ENCODE measurements around the gene GSX2. TPM values are rescaled to one million over a fixed set of nuclear protein-coding genes. Genes with fewer than 3 reads are reported as not detected.

The GSX2 gene
- total and polyA plus RNA-seq, 2 of the 4 experiments (the other 2 are of a cell fraction) = not detected

DNA sequence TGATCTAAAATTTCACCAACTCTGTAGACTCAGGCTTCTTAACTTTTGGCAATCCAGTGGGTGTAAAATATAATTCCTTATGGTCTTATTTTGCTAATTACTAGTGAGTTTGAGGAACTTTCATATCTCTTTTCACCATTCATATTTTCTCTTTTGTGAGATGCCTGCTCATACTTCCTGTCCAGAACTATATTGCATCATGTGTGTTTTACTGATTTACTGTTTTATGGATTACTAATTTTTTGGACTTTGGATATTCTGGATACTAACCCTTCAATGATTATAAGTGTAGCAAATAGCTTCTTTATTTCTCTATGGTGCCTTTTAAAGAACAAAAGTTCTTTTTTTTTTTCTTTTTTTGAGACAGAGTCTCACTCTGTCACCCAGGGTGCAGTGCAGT lies 20.6 kb downstream of the GSX2 start:
- H3K9ac ChIP-seq (ENCODE audit: low read depth, low read length) = no peak overlapping the region
- H4K91ac ChIP-seq (ENCODE audit: insufficient read depth, low read depth, low read length) = no peak overlapping the region
- ATAC-seq (ENCODE audit: low read depth) = no peak
- no peaks in the 10 kb centered on the region for H3K79me1 ChIP-seq (ENCODE audit: low read depth in 1 of 2, low read length in 2 of 2)
- no peak overlapping the region for H3K14ac ChIP-seq (replicated peaks; ENCODE audit: low read depth, low read length)
- H3K23ac ChIP-seq (ENCODE audit: low read depth, low read length) = no peak overlapping the region
- in situ Hi-C loops (cut with MboI; ENCODE audit: low sequenced_read_pairs) = no loop called here
- H2BK15ac ChIP-seq (ENCODE audit: low read depth, low read length) = no peak overlapping the region
- no peak overlapping the region for H2BK120ac ChIP-seq (ENCODE audit: low read depth, low read length)
- H3K27me3 ChIP-seq (ENCODE audit: control insufficient read depth, insufficient read depth, low read length) = no peaks in the 10 kb centered on the region
- CTCF ChIA-PET = no interaction called here
- no peak overlapping the region for H2BK5ac ChIP-seq (ENCODE audit: low read depth, low read length, poor library complexity, severe bottlenecking)
- no peak overlapping the region for H3K4me3 ChIP-seq (ENCODE audit: insufficient read depth, low read depth, low read length)
- no peak overlapping the region for H3K4ac ChIP-seq (ENCODE audit: low read depth, low read length)
- TF ChIP-seq RAD21 (IDR thresholded peaks at IDR 0.05; ENCODE audit: low read length) (no peak), BHLHE40 (IDR thresholded peaks at IDR 0.05; ENCODE audit: low read depth, low read length) (no peak), MAZ (IDR thresholded peaks at IDR 0.05; ENCODE audit: borderline replicate concordance, low read depth, low read length) (no peak), NFE2L2 (IDR thresholded peaks at IDR 0.05; ENCODE audit: low read depth, low read length) (no peak), SMC3 (IDR thresholded peaks at IDR 0.05; ENCODE audit: low read depth, low read length) (no peak), FOS (IDR thresholded peaks at IDR 0.05; ENCODE audit: low read depth, low read length) (no peak), USF2 (IDR thresholded peaks at IDR 0.05; ENCODE audit: low read depth, low read length) (no peak)
- TF ChIP-seq, protein P1, sequence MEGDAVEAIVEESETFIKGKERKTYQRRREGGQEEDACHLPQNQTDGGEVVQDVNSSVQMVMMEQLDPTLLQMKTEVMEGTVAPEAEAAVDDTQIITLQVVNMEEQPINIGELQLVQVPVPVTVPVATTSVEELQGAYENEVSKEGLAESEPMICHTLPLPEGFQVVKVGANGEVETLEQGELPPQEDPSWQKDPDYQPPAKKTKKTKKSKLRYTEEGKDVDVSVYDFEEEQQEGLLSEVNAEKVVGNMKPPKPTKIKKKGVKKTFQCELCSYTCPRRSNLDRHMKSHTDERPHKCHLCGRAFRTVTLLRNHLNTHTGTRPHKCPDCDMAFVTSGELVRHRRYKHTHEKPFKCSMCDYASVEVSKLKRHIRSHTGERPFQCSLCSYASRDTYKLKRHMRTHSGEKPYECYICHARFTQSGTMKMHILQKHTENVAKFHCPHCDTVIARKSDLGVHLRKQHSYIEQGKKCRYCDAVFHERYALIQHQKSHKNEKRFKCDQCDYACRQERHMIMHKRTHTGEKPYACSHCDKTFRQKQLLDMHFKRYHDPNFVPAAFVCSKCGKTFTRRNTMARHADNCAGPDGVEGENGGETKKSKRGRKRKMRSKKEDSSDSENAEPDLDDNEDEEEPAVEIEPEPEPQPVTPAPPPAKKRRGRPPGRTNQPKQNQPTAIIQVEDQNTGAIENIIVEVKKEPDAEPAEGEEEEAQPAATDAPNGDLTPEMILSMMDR (conservative IDR thresholded peaks at IDR 0.05; ENCODE audit: low read depth, low read length) = no peak
- POLR2A ChIA-PET (ENCODE audit: unreplicated experiment) = no interaction called here
- dilution Hi-C loops (cut with HindIII; ENCODE audit: low sequenced_read_pairs, unreplicated experiment) = no loop called here
- H3K4me1 ChIP-seq (ENCODE audit: control insufficient read depth, insufficient read depth, low read length) = no peaks in the 10 kb centered on the region
- no peak for DNase-seq
- no peak overlapping the region for H2AK5ac ChIP-seq (ENCODE audit: low read depth, low read length)
- H3K4me2 ChIP-seq (ENCODE audit: low read depth, low read length) = no peak overlapping the region
- H3K56ac ChIP-seq (ENCODE audit: extremely low read depth, insufficient read depth, low read length) = no peak overlapping the region
- H4K8ac ChIP-seq (ENCODE audit: low read depth in 2 of 2, low read length in 2 of 2) = no peak overlapping the region
- intact Hi-C loops (cut with micrococcal nuclease) = no loop called here
- no peaks in the 10 kb centered on the region for H4K20me1 ChIP-seq (ENCODE audit: insufficient read depth, low read length)
- H2AK9ac ChIP-seq (replicated peaks; ENCODE audit: low read depth, low read length, poor library complexity) = no peak overlapping the region
- H3K9me1 ChIP-seq (ENCODE audit: insufficient read depth, low read length) = no peaks in the 10 kb centered on the region
- H3K27ac ChIP-seq (ENCODE audit: insufficient read depth, low read length) = no peak overlapping the region
- H4K5ac ChIP-seq (ENCODE audit: low read depth, low read length) = no peak overlapping the region
- no peaks in the 10 kb centered on the region for H3K9me3 ChIP-seq (ENCODE audit: control insufficient read depth, insufficient read depth, low read length)
- H3K36me3 ChIP-seq (ENCODE audit: control insufficient read depth, insufficient read depth, low read length) = no peaks in the 10 kb centered on the region
- no peak overlapping the region for H2BK20ac ChIP-seq (ENCODE audit: low read depth, low read length)
- BruUV-seq (replicated peaks) = no TSS peak
- H3K18ac ChIP-seq (ENCODE audit: low read depth, low read length) = no peak overlapping the region
- H2AFZ ChIP-seq (replicated peaks; ENCODE audit: low read length, poor library complexity) = no peak overlapping the region

All from IMR-90 (cell line).